ENCODE measurements around the gene UBE3C.

The UBE3C gene

GRCh38 chr7:157113607-157114006, 25.1 kb upstream of the UBE3C start:
- H3K36me3 ChIP-seq (ENCODE audit: control insufficient read depth in 2 of 2, insufficient read depth in 2 of 2, low read length in 2 of 2): no peaks in the 10 kb centered on the region
- no peaks in the 10 kb centered on the region for H3K4me1 ChIP-seq (ENCODE audit: control insufficient read depth, insufficient read depth, low read length)
- H3K9me3 ChIP-seq (ENCODE audit: control insufficient read depth in 2 of 2, low read length in 2 of 2): peaks cover 8 to 16% of the 10 kb centered on the region in 2 donors
- no peak overlapping the region for H3K9ac ChIP-seq (ENCODE audit: low read length in 2 of 2)
- no peak overlapping the region for H3K4me3 ChIP-seq (ENCODE audit: low read length in 2 of 2)
- H3K27me3 ChIP-seq (ENCODE audit: control insufficient read depth in 1 of 2, insufficient read depth in 2 of 2, low read length in 2 of 2): peaks cover 0 to 4% of the 10 kb centered on the region in 2 donors
- H3K27ac ChIP-seq (ENCODE audit: low read length): no peak overlapping the region

GRCh38 chr7:157116762-157117161, 22.0 kb upstream of the UBE3C start:
- H3K9ac ChIP-seq (ENCODE audit: low read length in 2 of 2): no peak overlapping the region
- H3K36me3 ChIP-seq (ENCODE audit: control insufficient read depth in 2 of 2, insufficient read depth in 2 of 2, low read length in 2 of 2): no peaks in the 10 kb centered on the region
- H3K27ac ChIP-seq (ENCODE audit: low read length): no peak overlapping the region
- no peaks in the 10 kb centered on the region for H3K27me3 ChIP-seq (ENCODE audit: control insufficient read depth in 1 of 2, insufficient read depth in 2 of 2, low read length in 2 of 2)
- no peaks in the 10 kb centered on the region for H3K4me1 ChIP-seq (ENCODE audit: control insufficient read depth, insufficient read depth, low read length)
- peaks cover 5 to 8% of the 10 kb centered on the region in 2 donors for H3K9me3 ChIP-seq (ENCODE audit: control insufficient read depth in 2 of 2, low read length in 2 of 2)
- no peak overlapping the region for H3K4me3 ChIP-seq (ENCODE audit: low read length in 2 of 2)

GRCh38 chr7:157117796-157118195, 20.9 kb upstream of the UBE3C start:
- H3K27me3 ChIP-seq (ENCODE audit: control insufficient read depth in 1 of 2, insufficient read depth in 2 of 2, low read length in 2 of 2): no peaks in the 10 kb centered on the region

GRCh38 chr7:157120181-157120580, 18.5 kb upstream of the UBE3C start:
- Histone ChIP-seq H3K27me3 (ENCODE audit: control insufficient read depth in 1 of 2, insufficient read depth in 2 of 2, low read length in 2 of 2) (no peaks in the 10 kb centered on the region), H3K9me3 (ENCODE audit: control insufficient read depth in 2 of 2, low read length in 2 of 2) (peaks cover 4 to 5% of the 10 kb centered on the region in 2 donors), H3K9ac (ENCODE audit: low read length in 2 of 2) (no peak overlapping the region), H3K27ac (ENCODE audit: low read length) (no peak overlapping the region), H3K36me3 (ENCODE audit: control insufficient read depth in 2 of 2, insufficient read depth in 2 of 2, low read length in 2 of 2) (no peaks in the 10 kb centered on the region), H3K4me1 (ENCODE audit: control insufficient read depth, insufficient read depth, low read length) (no peaks in the 10 kb centered on the region), H3K4me3 (ENCODE audit: low read length in 2 of 2) (no peak overlapping the region)

More at GRCh38 chr7:157117796-157118195, 20.9 kb upstream of the UBE3C start:
- H3K4me3 ChIP-seq (ENCODE audit: low read length in 2 of 2): no peak overlapping the region
- no peaks in the 10 kb centered on the region for H3K36me3 ChIP-seq (ENCODE audit: control insufficient read depth in 2 of 2, insufficient read depth in 2 of 2, low read length in 2 of 2)
- H3K4me1 ChIP-seq (ENCODE audit: control insufficient read depth, insufficient read depth, low read length): no peaks in the 10 kb centered on the region
- H3K9me3 ChIP-seq (ENCODE audit: control insufficient read depth in 2 of 2, low read length in 2 of 2): peaks cover 4 to 5% of the 10 kb centered on the region in 2 donors
- H3K27ac ChIP-seq (ENCODE audit: low read length): no peak overlapping the region
- no peak overlapping the region for H3K9ac ChIP-seq (ENCODE audit: low read length in 2 of 2)

- no peaks in the 10 kb centered on the region for H3K36me3 ChIP-seq (ENCODE audit: control insufficient read depth in 2 of 2, insufficient read depth in 2 of 2, low read length in 2 of 2)
- no peak overlapping the region for H3K9ac ChIP-seq (ENCODE audit: low read length in 2 of 2)
- no peaks in the 10 kb centered on the region for H3K4me1 ChIP-seq (ENCODE audit: control insufficient read depth, insufficient read depth, low read length)
- no peak overlapping the region for H3K4me3 ChIP-seq (ENCODE audit: low read length in 2 of 2)
- peaks cover 0 to 2% of the 10 kb centered on the region in 2 donors for H3K27me3 ChIP-seq (ENCODE audit: control insufficient read depth in 1 of 2, insufficient read depth in 2 of 2, low read length in 2 of 2)
- H3K9me3 ChIP-seq (ENCODE audit: control insufficient read depth in 2 of 2, low read length in 2 of 2): peaks cover 4 to 5% of the 10 kb centered on the region in 2 donors
- H3K27ac ChIP-seq (ENCODE audit: low read length): no peak overlapping the region
These were observed 17.5 kb upstream of the UBE3C start for GRCh38 chr7:157121184-157121715.

GRCh38 chr7:157122800-157123495, 15.8 kb upstream of the UBE3C start:
- Histone ChIP-seq H3K36me3 (ENCODE audit: control insufficient read depth in 2 of 2, insufficient read depth in 2 of 2, low read length in 2 of 2) (no peaks in the 10 kb centered on the region), H3K27ac (ENCODE audit: low read length) (no peak overlapping the region), H3K9ac (ENCODE audit: low read length in 2 of 2) (no peak overlapping the region), H3K27me3 (ENCODE audit: control insufficient read depth in 1 of 2, insufficient read depth in 2 of 2, low read length in 2 of 2) (peaks cover 0 to 2% of the 10 kb centered on the region in 2 donors), H3K9me3 (ENCODE audit: control insufficient read depth in 2 of 2, low read length in 2 of 2) (peaks cover 2% of the 10 kb centered on the region in 2 donors), H3K4me3 (ENCODE audit: low read length in 2 of 2) (no peak overlapping the region), H3K4me1 (ENCODE audit: control insufficient read depth, insufficient read depth, low read length) (no peaks in the 10 kb centered on the region)

GRCh38 chr7:157124690-157125089, 14.0 kb upstream of the UBE3C start:
- Histone ChIP-seq H3K27me3 (ENCODE audit: control insufficient read depth in 1 of 2, insufficient read depth in 2 of 2, low read length in 2 of 2) (peaks cover 0 to 4% of the 10 kb centered on the region in 2 donors), H3K9me3 (ENCODE audit: control insufficient read depth in 2 of 2, low read length in 2 of 2) (no peaks in the 10 kb centered on the region), H3K27ac (ENCODE audit: low read length) (no peak overlapping the region)

GRCh38 chr7:157125376-157126223, 13.1 kb upstream of the UBE3C start:
- peaks cover 0 to 4% of the 10 kb centered on the region in 2 donors for H3K27me3 ChIP-seq (ENCODE audit: control insufficient read depth in 1 of 2, insufficient read depth in 2 of 2, low read length in 2 of 2)
- H3K27ac ChIP-seq (ENCODE audit: low read length): no peak overlapping the region
- H3K36me3 ChIP-seq (ENCODE audit: control insufficient read depth in 2 of 2, insufficient read depth in 2 of 2, low read length in 2 of 2): no peaks in the 10 kb centered on the region
- no peak overlapping the region for H3K9ac ChIP-seq (ENCODE audit: low read length in 2 of 2)
- no peaks in the 10 kb centered on the region for H3K9me3 ChIP-seq (ENCODE audit: control insufficient read depth in 2 of 2, low read length in 2 of 2)
- no peaks in the 10 kb centered on the region for H3K4me1 ChIP-seq (ENCODE audit: control insufficient read depth, insufficient read depth, low read length)
- no peak overlapping the region for H3K4me3 ChIP-seq (ENCODE audit: low read length in 2 of 2)

More at GRCh38 chr7:157124690-157125089, 14.0 kb upstream of the UBE3C start:
- H3K9ac ChIP-seq (ENCODE audit: low read length in 2 of 2): no peak overlapping the region
- H3K4me3 ChIP-seq (ENCODE audit: low read length in 2 of 2): no peak overlapping the region
- H3K4me1 ChIP-seq (ENCODE audit: control insufficient read depth, insufficient read depth, low read length): no peaks in the 10 kb centered on the region
- H3K36me3 ChIP-seq (ENCODE audit: control insufficient read depth in 2 of 2, insufficient read depth in 2 of 2, low read length in 2 of 2): no peaks in the 10 kb centered on the region

- Histone ChIP-seq H3K4me3 (ENCODE audit: low read length in 2 of 2) (no peak overlapping the region), H3K9me3 (ENCODE audit: control insufficient read depth in 2 of 2, low read length in 2 of 2) (no peaks in the 10 kb centered on the region), H3K36me3 (ENCODE audit: control insufficient read depth in 2 of 2, insufficient read depth in 2 of 2, low read length in 2 of 2) (no peaks in the 10 kb centered on the region), H3K9ac (ENCODE audit: low read length in 2 of 2) (no peak overlapping the region), H3K27ac (ENCODE audit: low read length) (no peak overlapping the region), H3K4me1 (ENCODE audit: control insufficient read depth, insufficient read depth, low read length) (no peaks in the 10 kb centered on the region), H3K27me3 (ENCODE audit: control insufficient read depth in 1 of 2, insufficient read depth in 2 of 2, low read length in 2 of 2) (peaks cover 0 to 4% of the 10 kb centered on the region in 2 donors)
These were observed 11.8 kb upstream of the UBE3C start for GRCh38 chr7:157126921-157127320.

- Histone ChIP-seq H3K27me3 (ENCODE audit: control insufficient read depth in 1 of 2, insufficient read depth in 2 of 2, low read length in 2 of 2) (peaks cover 0 to 4% of the 10 kb centered on the region in 2 donors), H3K9me3 (ENCODE audit: control insufficient read depth in 2 of 2, low read length in 2 of 2) (no peaks in the 10 kb centered on the region), H3K36me3 (ENCODE audit: control insufficient read depth in 2 of 2, insufficient read depth in 2 of 2, low read length in 2 of 2) (no peaks in the 10 kb centered on the region), H3K4me1 (ENCODE audit: control insufficient read depth, insufficient read depth, low read length) (no peaks in the 10 kb centered on the region), H3K9ac (ENCODE audit: low read length in 2 of 2) (no peak overlapping the region), H3K27ac (ENCODE audit: low read length) (no peak overlapping the region), H3K4me3 (ENCODE audit: low read length in 2 of 2) (no peak overlapping the region)
These were observed 9.5 kb upstream of the UBE3C start for GRCh38 chr7:157129200-157129599.
